Measurements from ENCODE around the gene STXBP5L. TPM values are rescaled to one million over a fixed set of nuclear protein-coding genes. Genes with fewer than 3 reads are reported as not detected.
"Not testable (repeated sequence)": the region's sequence is repeated elsewhere in the genome, so short reads cannot be mapped to it uniquely, and the experiment has no call there.

STXBP5L gene
- total RNA-seq, 1 donor from 2014 or later: not detected

DNA sequence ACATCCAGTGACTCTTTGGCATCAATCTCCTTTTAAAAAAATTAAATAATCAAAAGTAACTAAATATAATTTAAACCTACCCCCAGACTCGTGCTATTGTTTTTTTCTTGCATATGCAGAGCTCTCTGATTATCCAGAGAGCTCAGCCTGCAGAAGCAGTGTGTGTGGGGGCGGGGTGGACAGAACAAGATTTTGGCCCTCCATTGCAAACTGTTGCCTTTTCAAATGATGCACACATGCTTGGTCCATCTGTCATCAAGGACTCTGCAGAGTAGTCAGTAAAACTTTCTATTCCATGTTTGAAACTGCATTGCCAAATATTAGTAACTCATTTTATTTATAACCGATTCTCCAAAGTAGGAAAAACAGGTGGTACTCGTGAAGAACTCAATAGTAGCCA, 28.6 kb upstream of the STXBP5L start:
- intact Hi-C loops (cut with DNase I): no loop called here
- no peaks in the 10 kb centered on the region for H3K27me3 ChIP-seq
- ATAC-seq: no peak

DNA sequence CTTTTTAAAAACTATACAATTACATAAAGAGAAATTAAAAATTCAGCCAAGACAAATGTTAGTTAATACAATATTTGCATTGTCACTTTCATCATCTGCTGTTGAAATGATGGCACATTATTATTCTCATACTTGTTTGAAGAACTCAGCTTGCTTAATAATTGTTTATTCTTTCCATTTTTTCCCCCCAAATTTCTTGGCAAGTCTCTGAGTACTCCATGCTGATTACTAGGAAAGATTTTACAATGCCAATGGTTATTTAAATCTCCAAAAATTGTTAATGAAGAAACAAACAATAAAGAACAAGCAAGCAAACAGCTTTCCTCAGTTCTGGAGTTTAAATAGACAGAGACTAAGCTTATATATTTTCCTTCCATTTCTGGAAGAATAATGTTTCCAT, 15.1 kb upstream of the STXBP5L start:
- intact Hi-C loops (cut with DNase I): no loop called here
- TF ChIP-seq, protein P1, sequence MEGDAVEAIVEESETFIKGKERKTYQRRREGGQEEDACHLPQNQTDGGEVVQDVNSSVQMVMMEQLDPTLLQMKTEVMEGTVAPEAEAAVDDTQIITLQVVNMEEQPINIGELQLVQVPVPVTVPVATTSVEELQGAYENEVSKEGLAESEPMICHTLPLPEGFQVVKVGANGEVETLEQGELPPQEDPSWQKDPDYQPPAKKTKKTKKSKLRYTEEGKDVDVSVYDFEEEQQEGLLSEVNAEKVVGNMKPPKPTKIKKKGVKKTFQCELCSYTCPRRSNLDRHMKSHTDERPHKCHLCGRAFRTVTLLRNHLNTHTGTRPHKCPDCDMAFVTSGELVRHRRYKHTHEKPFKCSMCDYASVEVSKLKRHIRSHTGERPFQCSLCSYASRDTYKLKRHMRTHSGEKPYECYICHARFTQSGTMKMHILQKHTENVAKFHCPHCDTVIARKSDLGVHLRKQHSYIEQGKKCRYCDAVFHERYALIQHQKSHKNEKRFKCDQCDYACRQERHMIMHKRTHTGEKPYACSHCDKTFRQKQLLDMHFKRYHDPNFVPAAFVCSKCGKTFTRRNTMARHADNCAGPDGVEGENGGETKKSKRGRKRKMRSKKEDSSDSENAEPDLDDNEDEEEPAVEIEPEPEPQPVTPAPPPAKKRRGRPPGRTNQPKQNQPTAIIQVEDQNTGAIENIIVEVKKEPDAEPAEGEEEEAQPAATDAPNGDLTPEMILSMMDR (IDR thresholded peaks at IDR 0.05): no peak

More for the DNA sequence above, 28.6 kb upstream of the STXBP5L start:
- H3K36me3 ChIP-seq: no peaks in the 10 kb centered on the region
- no peak overlapping the region for H3K27ac ChIP-seq
- TF ChIP-seq, protein P1 (IDR thresholded peaks at IDR 0.05): no peak
- H3K9me3 ChIP-seq: no peaks in the 10 kb centered on the region
- no peak for DNase-seq
- no peaks in the 10 kb centered on the region for H3K4me1 ChIP-seq
- H3K4me3 ChIP-seq: no peak overlapping the region

DNA sequence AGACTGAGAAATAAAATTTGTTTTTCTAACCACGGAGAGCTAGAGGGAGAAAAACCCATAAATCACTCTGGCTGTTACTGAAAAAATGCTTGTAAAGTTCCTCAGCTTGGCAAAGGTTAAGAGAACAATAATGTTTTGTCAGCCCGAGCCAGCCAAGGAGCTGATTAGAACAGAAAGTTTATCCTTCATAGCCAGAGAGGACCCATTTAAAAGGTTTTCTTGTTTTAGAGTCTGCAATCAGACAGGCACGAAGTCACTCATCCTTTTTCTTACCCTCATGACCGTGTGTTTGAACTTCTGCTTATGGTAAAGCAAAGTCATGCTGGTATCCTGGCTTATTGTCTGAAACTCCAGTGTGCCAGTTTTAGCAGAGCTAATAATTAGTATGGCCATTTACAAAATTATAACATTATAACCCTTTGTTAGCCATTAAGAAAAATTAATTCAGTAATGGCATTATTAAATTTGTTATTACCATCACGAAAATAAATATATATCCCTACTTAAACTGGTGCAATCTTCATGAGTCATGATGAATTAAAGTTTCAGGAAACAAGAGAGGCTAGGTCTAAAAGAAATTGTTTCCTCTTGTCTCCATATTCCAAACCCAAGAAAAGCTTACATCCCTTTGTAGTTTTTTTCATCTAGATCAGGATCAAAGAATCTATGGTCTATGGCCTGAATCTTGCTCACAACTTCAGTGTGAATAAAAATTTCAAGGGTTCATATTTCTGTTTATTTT, 13.5 kb upstream of the STXBP5L start:
- TF ChIP-seq, protein P1 (IDR thresholded peaks at IDR 0.05): no peak
- H3K27ac ChIP-seq: no peak overlapping the region
- intact Hi-C loops (cut with DNase I): no loop called here
- no peak overlapping the region for H3K4me3 ChIP-seq
- no peaks in the 10 kb centered on the region for H3K4me1 ChIP-seq
- DNase-seq (no peak), ATAC-seq (no peak)
- no peaks in the 10 kb centered on the region for H3K36me3 ChIP-seq
- no peaks in the 10 kb centered on the region for H3K9me3 ChIP-seq
- H3K27me3 ChIP-seq: no peaks in the 10 kb centered on the region

More for the DNA sequence above, 15.1 kb upstream of the STXBP5L start:
- no peaks in the 10 kb centered on the region for H3K36me3 ChIP-seq
- H3K9me3 ChIP-seq: no peaks in the 10 kb centered on the region
- H3K27ac ChIP-seq: no peak overlapping the region
- H3K4me3 ChIP-seq: no peak overlapping the region
- ATAC-seq: no peak
- no peak for DNase-seq
- H3K4me1 ChIP-seq: no peaks in the 10 kb centered on the region
- H3K27me3 ChIP-seq: no peaks in the 10 kb centered on the region

DNA sequence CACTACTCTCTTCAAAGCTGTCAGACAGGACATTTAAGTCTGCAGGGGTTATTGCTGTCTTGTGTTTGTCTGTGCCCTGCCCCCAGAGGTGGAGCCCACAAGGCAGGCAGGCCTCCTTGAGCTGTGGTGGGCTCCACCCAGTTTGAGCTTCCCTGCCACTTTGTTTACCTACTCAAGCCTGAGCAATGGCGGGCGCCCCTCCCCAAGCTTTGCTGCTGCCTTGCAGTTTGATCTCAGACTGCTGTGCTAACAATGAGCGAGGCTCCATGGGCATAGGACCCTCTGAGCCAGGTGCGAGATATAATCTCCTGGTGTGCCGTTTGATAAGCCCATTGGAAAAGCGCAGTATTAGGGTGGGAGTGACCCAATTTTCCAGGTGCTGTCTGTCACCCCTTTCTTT, 6.3 kb upstream of the STXBP5L start:
- ATAC-seq; DNase-seq; intact Hi-C loops (cut with DNase I); H3K4me1 ChIP-seq; H3K4me3 ChIP-seq; H3K27me3 ChIP-seq; H3K36me3 ChIP-seq; H3K9me3 ChIP-seq; H3K27ac ChIP-seq: not testable (repeated sequence)

DNA sequence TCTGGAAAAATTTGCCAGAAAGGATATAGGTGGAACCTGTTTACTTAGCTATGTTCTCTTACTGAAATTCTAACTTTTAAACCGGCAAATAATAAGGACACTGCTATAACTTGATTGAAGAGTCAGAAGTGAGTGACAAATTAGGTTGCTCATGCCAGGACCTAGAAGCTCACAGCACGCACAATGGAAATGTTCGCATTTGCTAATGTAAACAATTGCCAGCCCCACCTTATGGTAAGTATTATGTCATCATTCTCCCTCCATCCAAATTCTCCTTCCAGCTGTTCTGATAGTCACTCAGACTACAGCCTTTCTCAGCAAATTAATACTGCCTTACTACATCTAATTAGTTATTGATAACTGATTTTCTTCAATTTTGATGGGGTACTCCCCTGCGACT, 4.8 kb upstream of the STXBP5L start:
- H3K27ac ChIP-seq: no peak overlapping the region
- no peak for ATAC-seq
- H3K9me3 ChIP-seq: no peaks in the 10 kb centered on the region
- intact Hi-C loops (cut with DNase I): no loop called here
- no peak for DNase-seq
- TF ChIP-seq, protein P1 (IDR thresholded peaks at IDR 0.05): no peak
- H3K36me3 ChIP-seq: no peaks in the 10 kb centered on the region
- peaks cover 3% of the 10 kb centered on the region for H3K4me1 ChIP-seq
- H3K27me3 ChIP-seq: peaks cover 10% of the 10 kb centered on the region
- no peak overlapping the region for H3K4me3 ChIP-seq

DNA sequence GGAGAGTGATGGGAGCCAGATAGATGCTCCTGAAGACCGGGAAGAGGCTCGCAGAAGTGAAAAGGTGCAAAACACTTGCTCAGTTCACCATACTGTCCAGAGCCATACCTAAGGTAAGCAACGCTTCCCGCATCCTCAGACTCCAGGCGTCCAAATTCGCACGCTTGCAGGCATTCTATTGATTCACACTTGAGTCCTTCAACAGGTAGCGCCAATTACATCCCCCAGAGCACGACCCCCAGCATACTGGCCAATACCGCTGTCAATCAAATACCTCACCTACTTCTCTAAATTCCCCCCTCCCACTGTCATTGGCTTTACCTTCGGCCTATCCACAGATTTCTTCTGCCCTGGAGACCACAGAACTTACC, 361 bp upstream of the STXBP5L start:
- Histone ChIP-seq H3K4me3 (no peak overlapping the region), H3K9me3 (no peaks in the 10 kb centered on the region), H3K36me3 (no peaks in the 10 kb centered on the region), H3K27me3 (peaks cover 50% of the 10 kb centered on the region), H3K4me1 (peaks cover 9% of the 10 kb centered on the region), H3K27ac (no peak overlapping the region)
- intact Hi-C loops (cut with DNase I): no loop called here
- TF ChIP-seq, protein P1 (IDR thresholded peaks at IDR 0.05): no peak
- no peak for ATAC-seq
- DNase-seq: no peak

Data from upper lobe of right lung (tissue), 1 donor.